Pulmonary artery endothelial cell (primary cell): ENCODE data around the gene EFNA2. TPM values are rescaled to one million over a fixed set of nuclear protein-coding genes. Genes with fewer than 3 reads are reported as not detected.

Source experiments
- DNase-seq: peaks from one replicate; pipeline ENCODE4 v3.0.0-alpha.2; 2011; ENCODE audit warnings: low read depth, low spot score
- total RNA-seq: library from RNA; depleted of rRNA; stranded (reverse); fragments of >200 nt; gene quantifications from 2 replicates; pipeline ENCODE4 v1.2.3, GENCODE V29; 2014

The EFNA2 gene
- total RNA-seq, 1 donor from 2014 or later = 0.07 TPM

DNA sequence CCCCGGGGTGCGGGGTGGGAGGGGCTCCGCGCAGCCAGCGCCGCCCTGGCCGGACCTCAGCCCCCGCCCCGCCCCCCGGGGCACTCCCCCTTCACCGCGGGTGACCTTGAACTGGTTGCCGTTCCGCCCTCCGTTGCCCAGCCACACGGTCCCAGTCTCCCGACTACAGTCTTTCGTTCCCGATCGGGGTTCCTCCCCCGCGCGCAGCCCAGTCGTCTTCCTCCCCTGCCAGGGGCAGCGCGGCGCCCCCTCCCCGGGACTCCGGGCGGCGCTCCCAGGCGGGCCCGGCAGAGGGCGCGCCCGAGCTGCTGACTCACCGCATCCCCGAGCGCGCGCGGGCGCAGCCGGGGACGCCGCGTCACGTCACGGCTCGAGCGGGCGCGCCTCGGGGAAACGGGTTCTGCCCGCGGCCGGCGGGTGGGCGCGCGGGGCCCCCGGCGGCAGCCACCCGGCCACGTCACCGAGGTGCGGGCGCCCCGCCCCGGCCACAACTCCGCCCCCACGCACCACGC lies 36.8 kb upstream of the EFNA2 start:
- DNase-seq = no peak

DNA sequence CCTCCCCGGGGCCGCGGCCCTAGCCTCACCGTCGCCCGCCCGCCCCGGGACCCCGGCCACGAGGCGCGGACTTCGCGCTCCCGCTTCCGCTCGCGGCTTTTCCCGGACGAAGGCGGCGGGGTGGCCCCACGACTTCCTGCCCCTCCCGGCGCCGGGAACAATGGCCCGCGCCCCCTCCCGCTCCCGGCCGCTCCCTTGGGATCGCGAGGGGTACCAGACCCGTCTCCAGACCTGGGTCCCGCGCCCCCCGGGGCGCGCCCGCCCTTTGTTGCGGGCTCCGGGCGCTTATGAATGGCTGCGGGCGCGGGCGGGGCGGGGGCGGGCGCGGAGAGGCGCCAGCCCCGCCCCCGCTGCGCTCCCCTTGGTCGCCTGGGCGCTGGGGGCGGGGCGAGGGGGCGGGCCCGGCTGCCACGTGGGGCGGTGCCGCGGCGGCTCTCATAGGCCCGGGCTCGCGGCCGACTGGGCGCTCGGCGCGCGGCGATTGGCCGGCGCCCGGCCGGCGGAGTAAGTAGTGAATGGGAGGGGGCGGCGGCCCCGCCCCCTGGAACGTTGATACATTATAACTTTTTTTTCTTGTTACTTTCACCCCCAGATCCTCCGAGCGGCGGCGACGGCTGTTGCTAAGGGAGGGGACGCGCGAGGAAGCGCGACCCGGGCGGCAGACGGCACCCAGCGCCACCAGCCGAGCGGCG lies 36.2 kb upstream of the EFNA2 start:
- DNase-seq = no peak

DNA sequence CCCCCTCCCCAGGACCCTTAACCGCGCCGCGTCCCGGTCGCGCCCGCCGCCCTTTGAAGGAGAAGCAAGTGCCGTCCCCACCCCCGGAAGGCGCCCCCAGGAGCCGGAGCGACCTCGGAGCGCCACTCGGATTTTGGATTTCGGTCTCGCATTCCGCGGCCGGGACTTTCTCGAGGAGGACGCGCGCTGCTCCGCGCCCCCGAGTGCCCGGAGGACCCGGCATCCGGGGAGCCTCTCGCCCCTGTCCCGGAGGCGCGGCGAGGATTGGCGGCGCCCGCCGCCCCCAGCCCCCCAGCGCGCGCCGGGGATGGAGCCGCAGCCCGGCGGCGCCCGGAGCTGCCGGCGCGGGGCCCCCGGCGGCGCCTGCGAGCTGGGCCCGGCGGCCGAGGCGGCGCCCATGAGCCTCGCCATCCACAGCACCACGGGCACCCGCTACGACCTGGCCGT lies 35.7 kb upstream of the EFNA2 start:
- DNase-seq = no peak

DNA sequence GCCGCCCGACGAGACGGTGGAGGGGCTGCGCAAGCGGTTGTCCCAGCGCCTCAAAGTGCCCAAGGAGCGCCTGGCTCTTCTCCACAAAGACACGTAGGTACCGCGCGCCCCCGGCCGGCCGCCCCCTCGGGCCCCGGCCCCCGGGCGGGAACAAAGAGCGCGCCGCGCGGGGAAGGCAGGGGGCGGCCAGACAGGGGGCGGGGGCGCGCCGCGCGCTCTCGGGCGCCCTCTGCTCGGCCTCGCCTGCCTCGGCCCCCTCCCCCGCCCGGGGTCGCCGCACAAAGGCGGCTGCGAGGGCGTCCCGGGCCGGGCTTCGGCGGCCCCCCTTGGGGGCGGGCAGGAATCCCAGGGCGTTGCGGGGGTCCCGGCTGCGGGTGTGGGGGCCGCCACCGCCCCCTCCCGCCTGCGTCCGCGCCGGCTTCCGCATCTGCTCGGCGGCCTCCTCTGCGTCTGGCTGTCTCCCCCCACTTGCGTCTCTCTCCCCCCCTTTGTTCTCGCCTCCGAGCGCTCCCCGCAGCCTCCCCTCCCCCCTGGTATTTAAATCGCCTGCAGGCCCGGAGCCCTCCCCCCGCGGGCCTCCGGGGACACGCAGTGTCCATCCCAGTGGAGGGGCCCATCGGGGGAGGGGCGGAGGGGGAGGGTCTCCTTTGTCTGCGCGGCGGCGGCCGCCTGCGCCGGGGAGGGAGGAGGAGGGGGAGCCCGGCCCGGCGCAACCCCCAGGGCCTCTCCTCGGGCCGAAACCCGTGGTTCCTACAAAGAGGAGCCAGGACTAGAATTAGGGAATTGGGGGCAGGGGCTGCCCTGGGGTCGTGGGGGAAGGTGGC lies 35.0 kb upstream of the EFNA2 start:
- DNase-seq = no peak

DNA sequence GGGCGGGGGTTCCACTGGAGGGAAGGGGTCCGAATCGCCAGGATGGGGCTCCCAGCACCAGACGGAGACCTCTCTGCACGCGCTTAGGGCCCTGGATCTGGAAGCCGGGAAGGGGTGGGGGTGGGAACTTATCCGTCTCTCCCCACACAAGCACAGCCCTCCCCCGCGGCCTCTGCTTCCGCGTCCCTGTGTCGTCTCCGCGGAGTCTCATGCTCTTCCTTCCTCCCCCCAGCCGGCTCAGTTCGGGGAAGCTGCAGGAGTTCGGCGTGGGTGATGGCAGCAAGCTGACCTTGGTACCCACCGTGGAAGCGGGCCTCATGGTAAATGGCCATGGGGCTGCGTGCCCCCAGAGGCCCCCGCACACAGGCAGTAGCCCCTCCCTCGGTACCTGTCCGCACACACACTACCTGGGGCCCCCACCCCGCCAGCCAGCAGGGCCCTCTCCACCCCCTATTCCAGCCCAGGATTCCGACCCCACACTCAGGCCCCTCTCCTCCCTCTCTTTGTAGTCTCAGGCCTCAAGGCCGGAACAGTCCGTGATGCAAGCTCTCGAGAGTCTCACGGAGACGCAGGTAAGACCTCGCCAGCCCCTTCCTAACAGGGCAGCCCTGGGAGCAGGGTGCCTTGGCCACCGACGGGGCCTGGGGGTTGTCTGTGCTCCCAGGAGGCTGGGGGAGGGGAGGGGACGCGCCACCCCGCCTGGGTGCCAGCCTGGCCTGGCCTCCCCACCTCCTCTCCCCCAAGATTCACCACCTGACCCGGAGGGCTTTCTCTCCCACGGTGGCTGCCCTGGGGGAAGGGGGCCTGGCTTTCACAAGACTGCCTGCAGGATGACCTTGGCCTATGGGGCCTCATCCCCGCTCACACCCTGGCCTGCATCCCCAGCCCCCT lies 34.1 kb upstream of the EFNA2 start:
- DNase-seq = no peak

DNA sequence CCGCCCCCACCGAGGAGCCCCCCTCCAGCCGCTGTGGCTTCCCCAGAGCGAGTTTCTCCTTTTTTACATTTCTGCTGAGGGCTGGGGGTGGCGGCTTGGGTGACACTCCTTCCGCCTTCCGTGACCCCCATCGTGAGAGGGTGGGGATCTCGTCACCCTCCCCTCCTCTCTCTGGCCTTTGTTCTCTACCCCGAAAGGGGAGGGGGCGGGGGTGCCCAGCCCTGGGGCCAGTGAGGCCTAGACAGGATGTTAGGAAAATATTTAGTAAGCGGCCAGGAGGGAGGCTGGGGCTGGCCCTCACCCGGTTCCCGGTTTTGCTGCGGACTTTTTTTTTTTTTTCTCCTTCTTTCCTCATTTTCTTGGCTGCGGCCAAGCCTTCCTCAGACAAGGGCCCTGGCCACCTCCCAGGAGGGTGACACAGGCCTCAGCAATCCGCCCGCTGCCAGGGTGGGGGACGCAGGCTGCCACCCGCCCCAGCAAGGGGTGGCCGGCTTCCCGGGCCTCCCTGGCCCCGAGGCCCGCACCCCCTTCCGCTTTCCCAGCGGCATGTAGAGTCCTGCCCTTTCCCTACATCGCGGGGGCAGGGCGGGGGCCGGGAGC lies 33.4 kb upstream of the EFNA2 start:
- DNase-seq = no peak

DNA sequence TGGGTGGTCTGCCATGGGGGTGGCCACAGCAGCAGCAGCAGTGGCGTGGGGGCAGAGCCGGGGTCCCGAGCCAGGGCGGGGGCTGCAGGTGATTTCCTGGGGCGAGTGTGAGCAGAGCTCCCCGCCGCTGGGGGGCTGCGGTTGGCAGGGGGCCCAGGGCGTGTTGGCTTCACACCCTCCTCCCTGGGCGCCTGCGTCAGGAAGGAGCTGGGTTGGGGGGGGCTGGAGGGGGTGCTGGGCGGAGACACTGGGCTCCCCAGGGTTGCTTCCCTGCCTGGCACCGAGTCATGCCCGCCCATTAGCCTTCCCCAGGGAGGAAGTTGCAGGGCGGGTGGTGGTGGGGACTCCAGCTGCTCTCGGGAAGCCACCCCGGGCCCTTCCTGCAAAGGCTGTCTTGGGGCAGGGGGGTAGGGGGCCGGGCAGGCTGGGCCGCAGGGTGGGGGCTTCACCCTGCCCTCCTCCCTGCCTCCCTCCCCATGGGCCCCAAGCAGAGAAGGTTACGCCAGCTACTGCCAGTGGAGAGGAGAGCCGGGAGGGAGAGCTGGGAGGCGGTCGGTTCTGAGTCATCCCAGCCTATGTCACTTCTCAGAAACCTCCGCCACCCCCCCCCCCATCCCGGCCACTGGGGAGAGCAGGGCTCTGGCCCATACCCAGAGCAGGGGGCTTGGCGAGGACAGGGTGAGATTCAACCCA lies 32.7 kb upstream of the EFNA2 start:
- DNase-seq = no peak

DNA sequence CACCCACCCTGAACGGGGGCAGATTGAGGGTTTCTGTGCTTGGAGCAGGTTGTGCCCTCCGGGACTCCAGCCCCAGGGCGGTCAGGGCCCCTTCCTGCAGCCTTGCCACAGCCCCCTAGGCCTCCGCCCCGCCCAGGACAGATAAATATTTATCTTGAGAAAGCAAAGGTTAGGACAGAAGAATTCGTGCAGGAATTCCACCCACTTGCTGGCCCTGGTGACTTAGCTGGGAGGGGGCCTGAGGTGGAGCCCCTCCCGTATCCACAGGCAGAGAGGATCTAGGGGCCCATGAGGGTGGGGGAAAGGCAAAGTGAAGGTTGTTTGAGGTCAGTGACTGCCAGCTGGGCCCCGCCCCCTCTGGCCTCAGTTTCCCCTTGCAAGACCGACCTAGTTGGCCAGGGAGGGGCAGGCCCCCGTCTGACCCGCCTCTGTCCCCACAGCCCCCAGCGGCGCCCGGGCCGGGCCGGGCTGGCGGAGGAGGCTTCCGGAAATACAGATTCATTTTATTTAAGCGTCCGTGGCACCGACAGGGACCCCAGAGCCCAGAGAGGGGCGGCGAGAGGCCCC lies 32.1 kb upstream of the EFNA2 start:
- no peak for DNase-seq

DNA sequence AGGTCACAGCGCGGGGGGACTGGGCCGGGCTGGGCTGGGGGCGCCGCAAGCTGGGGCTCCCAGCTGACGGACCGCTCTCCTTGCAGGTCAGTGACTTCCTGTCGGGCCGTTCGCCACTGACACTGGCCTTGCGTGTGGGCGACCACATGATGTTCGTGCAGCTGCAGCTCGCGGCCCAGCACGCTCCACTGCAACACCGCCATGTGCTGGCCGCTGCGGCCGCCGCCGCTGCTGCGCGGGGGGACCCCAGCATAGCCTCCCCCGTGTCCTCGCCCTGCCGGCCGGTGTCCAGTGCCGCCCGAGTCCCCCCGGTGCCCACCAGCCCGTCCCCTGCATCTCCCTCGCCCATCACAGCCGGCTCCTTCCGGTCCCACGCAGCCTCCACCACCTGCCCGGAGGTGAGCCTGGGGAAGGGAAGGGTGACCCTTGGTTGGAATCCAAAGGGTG lies 31.6 kb upstream of the EFNA2 start:
- no peak for DNase-seq

DNA sequence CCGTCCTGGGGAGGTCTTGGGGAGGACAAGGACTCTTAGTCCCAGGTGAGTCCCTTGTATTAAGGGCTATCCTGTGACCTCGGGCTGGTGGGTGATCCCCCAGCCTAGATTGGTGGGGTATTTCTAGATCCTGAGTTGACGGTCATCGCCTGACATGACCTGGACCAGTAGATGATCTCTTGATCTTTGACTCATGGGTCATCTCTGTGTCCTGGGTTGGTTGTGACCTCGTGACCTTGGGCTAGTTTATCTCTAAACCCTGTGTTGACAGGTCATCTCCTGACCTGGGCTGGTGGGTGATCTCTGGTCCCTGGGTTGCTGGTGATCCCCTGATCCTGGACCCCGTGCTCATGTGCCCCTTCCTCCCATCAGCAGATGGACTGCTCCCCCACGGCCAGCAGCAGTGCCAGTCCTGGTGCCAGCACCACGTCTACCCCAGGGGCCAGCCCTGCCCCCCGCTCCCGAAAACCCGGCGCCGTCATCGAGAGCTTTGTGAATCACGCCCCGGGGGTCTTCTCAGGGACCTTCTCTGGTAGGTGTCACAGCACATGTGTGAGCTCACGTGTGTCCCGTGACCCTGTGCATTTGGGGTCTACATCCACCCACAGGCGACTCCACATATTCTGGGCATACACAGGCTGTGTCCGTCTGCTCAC lies 31.0 kb upstream of the EFNA2 start:
- no peak for DNase-seq

DNA sequence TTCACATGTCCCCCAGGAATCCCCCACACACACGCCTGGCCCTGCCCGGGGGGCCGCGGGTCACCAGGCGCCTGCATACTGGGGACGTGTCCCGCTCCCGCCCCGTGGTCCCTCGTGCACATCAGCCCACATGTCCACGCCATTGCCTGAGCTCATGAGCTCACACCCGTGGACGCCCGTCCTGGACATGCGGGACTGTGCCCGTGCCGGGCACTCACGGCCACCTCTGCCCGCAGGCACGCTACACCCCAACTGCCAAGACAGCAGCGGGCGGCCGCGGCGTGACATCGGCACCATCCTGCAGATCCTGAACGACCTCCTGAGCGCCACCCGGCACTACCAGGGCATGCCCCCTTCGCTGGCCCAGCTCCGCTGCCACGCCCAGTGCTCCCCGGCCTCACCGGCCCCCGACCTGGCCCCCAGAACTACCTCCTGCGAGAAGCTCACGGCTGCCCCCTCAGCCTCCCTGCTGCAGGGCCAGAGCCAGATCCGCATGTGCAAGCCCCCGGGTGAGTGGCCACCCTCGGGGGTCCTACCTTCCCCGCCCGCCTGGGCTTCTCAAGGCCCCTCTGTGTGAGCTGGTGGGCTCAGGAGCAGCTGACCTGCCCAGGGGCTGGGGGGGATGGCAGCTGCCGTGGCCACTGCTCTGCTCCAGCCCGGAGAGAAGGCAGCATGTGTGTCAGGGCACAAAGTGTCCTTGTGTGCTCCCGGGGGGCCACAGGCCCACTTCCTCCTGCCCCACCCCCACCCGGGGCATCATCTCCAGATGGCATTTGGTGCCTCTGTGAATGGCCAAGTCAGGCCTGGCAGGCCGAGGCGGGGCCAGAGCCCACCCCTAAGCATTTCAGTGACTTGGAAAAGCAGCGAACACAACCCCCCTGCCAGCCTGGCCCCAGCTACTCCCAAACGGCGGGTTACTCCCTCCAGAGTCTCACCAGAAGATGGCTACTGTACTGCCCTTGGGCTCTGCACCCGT lies 30.2 kb upstream of the EFNA2 start:
- no peak for DNase-seq

DNA sequence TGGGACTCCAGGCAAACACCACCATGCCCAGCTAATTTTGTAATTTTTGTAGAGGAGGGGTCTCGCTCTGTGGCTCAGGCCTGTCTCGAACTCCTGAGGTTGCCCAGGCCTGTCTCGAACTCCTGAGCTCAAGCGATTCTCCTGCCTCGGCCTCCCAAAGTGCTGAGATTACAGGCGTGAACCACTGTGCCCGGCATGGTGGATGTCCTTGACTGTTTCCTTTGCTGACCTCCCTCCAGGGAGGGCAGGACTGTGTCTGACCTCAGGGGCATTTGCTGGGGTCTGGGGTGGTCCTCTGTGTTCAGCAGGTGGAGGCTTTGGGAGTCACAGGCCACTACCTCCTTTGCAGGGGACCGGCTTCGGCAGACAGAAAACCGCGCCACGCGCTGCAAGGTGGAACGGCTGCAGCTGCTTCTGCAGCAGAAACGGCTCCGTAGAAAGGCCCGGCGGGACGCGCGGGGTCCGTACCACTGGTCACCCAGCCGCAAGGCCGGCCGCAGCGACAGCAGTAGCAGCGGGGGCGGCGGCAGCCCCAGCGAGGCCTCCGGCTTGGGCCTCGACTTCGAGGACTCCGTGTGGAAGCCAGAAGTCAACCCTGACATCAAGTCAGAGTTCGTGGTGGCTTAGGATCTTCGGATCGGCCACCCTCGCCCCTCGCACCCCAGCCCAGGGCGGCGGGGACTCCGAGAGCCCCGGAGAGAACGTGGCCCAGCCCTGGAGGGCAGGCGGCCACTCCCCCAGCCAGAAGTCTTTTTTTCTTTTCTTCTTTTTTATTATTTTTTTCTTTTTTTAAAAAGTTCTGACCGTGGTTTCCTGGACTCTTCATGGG lies 28.8 kb upstream of the EFNA2 start:
- no peak for DNase-seq

DNA sequence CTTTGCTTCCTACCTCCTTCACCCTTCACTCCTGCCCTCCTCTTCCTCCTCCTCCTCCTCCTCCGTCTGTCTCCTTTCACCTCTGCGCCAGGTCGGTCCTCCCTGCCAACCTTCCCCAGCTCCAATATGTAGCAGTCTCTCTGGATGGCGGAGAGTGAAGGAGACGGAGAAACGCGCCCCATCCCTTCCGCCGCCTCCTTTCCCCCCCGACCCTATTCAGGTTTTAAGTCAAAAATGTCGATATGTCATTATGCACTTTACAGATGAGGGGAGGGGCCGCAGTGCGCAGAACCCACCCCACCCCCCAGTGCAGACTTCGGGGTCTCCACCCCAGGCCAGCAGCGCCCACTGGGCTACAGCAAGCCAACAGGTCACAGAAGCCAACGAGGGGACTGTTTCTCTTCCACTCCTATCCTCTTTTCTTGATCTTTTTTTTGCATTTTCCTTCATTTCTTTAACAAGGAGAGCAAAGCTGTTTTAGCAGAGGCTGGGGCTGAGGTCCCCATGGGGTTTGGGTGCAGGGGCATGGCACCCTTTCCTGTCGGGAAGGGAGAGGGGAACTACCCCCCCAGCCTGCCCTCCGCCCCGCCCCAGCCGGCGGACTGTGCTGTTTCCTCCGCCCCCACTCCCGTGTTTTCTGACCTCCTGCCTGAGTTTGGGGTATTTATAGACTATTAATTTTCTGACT lies 28.1 kb upstream of the EFNA2 start:
- no peak for DNase-seq

DNA sequence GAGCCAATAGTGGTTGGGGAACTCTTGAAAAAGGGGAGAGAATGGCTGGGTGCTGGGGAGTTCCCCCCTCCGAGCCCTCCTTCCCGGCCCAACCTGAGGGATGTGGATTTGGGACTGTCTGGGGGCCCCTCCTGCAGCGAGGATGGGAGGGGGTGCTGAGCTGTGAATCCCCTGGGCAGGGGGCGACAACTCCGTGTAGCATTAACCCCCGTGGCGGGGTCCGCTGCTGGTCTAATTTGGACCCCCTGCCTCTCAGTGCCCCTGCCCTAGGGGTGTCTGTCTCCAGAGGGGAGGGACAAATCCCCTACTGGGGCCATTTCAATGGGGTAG lies 27.5 kb upstream of the EFNA2 start:
- no peak for DNase-seq

DNA sequence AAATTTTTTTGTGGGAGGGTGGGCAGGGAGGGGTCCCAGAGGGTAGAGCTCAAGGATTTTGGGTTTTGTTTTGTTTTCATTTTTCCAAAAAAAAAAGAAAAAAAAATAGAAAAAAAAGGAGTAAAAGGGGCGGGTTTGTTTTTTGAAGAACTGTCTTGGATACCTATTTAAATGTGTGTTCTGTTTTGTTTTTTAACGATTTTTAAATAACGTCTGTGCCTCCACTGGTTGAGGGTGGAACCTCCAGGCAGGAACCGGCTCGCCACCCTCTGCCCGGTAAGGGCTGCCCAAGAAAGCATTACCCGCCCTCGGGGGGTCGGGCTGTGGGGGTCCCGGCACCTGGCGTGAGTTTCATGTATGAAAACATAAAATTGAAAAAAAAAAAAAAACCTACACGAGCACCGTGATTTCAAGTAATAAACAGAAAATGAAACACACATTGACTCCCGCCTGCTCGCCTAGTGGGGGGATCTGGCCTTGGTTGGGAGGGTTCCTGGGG lies 26.9 kb upstream of the EFNA2 start:
- DNase-seq = no peak

DNA sequence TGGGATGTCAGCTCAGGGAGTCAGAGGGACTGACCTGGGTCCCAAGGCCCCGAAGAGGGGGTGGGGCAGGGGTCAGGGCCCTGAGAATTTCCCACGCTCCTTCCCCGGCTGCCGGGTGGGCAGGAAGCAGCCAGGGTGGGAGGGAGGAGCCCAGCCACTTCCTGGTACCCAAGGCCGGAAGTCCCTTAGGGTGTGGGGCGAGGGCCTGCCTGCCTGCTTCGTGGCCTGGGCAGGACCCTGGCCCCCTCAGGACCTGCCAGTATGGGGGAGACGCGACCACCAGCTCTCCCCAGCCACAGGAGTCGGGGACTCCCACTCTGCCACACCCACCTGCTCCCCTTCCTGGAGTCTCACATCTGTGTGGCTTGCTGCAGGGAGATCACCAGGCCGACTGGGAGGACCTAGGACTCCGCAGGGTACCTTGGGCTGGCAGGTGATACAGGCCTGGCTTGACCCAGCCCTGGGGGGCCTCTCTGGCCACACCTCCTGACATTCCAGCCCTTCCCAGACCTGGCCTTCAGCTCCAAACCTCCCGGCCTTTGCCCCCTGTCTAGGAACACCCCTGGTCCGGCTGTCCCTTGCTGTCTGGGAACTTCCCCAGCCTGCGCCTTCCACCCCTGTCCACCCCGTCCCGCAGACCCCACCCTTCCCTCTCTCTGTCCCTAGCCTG lies 26.3 kb upstream of the EFNA2 start:
- no peak for DNase-seq
